ENCODE data around the gene RHOBTB3.

DNA sequence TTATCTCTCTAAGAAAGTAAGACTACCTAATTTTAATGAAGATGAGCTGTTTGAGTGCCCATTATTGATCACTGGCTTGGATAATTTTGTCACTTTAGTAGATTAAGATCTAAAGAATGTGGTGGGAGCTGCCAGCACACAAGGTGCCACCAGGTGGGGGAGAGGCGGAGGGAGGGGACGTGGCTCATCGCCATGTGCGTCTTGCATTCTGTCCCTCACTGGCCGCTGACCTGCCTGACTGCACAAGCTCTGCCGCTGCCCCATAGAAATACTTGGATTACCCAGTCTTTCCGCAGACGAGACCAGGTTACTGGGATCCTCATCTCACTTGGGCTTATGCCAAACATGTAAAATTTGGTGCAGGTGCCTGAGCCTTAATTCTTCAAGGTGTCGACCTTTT, 37.6 kb downstream of the RHOBTB3 start:
- TF ChIP-seq, protein P1, sequence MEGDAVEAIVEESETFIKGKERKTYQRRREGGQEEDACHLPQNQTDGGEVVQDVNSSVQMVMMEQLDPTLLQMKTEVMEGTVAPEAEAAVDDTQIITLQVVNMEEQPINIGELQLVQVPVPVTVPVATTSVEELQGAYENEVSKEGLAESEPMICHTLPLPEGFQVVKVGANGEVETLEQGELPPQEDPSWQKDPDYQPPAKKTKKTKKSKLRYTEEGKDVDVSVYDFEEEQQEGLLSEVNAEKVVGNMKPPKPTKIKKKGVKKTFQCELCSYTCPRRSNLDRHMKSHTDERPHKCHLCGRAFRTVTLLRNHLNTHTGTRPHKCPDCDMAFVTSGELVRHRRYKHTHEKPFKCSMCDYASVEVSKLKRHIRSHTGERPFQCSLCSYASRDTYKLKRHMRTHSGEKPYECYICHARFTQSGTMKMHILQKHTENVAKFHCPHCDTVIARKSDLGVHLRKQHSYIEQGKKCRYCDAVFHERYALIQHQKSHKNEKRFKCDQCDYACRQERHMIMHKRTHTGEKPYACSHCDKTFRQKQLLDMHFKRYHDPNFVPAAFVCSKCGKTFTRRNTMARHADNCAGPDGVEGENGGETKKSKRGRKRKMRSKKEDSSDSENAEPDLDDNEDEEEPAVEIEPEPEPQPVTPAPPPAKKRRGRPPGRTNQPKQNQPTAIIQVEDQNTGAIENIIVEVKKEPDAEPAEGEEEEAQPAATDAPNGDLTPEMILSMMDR (IDR thresholded peaks at IDR 0.05; ENCODE audit: insufficient read depth, low read length): no peak
- TF ChIP-seq, protein P2, sequence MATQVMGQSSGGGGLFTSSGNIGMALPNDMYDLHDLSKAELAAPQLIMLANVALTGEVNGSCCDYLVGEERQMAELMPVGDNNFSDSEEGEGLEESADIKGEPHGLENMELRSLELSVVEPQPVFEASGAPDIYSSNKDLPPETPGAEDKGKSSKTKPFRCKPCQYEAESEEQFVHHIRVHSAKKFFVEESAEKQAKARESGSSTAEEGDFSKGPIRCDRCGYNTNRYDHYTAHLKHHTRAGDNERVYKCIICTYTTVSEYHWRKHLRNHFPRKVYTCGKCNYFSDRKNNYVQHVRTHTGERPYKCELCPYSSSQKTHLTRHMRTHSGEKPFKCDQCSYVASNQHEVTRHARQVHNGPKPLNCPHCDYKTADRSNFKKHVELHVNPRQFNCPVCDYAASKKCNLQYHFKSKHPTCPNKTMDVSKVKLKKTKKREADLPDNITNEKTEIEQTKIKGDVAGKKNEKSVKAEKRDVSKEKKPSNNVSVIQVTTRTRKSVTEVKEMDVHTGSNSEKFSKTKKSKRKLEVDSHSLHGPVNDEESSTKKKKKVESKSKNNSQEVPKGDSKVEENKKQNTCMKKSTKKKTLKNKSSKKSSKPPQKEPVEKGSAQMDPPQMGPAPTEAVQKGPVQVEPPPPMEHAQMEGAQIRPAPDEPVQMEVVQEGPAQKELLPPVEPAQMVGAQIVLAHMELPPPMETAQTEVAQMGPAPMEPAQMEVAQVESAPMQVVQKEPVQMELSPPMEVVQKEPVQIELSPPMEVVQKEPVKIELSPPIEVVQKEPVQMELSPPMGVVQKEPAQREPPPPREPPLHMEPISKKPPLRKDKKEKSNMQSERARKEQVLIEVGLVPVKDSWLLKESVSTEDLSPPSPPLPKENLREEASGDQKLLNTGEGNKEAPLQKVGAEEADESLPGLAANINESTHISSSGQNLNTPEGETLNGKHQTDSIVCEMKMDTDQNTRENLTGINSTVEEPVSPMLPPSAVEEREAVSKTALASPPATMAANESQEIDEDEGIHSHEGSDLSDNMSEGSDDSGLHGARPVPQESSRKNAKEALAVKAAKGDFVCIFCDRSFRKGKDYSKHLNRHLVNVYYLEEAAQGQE (IDR thresholded peaks at IDR 0.05; ENCODE audit: insufficient replicate concordance, low read depth): no peak
- no peak for TF ChIP-seq SPI1 (IDR thresholded peaks at IDR 0.05; ENCODE audit: borderline replicate concordance, low read depth)
